Stimulated activated CD4-positive, alpha-beta T cell treated with anti-CD3 and anti-CD28 coated beads, Interleukin-1b, Interleukin-23, amount 100 ng/mL, for 24 hours (primary cell): ENCODE measurements around the gene MRPL14.
"Not testable (repeated sequence)": the region's sequence is repeated elsewhere in the genome, so short reads cannot be mapped to it uniquely, and the experiment has no call there.

ENCODE experiments used
- DNase-seq, 4 experiments: peaks; one replicate each; pipeline ENCODE4 v3.0.0-alpha.2; 2020; ENCODE audit warnings: low read depth in 4 of 4, low spot score in 1 of 4

Gene MRPL14

DNA sequence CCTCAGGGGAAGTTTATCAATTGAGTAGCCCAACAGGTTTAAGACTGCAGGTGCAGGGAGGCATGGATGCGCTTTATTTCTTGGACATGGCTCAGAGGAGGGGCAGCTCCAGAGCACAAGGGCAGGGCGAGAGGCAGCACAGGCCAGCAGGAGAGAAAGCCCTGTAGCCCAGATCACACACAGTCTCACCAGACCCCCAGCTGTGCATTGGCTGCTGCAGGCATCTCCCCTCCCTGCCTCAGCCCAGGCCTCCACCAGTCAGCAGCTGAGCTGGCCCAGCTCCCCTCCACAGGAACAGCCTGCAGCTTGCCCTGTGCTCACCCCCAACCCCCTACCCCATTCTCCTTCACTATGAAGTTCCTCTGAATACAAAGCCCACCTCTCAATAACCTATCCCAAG, 24.7 kb downstream of the MRPL14 start:
- DNase-seq, result no peak

DNA sequence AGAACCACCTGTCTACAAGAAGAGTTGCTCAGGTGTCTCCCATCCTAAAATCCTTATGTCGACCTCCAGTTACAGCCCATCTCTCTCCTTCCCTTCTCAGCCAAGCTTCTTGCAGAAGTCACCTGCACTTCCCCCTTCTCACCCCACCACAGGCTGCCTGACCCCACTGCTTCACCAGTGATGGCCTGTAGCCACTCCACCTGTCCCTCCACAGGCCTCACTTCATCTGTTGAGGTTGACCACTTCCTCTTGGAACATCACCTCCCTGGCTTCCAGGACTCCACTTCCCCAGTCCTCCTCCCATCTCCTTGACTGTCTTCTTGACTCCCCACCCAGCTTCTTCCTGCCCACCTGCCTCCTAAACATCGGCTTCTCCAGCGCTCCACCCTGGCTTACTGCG, 25.4 kb downstream of the MRPL14 start:
- no peak for DNase-seq

DNA sequence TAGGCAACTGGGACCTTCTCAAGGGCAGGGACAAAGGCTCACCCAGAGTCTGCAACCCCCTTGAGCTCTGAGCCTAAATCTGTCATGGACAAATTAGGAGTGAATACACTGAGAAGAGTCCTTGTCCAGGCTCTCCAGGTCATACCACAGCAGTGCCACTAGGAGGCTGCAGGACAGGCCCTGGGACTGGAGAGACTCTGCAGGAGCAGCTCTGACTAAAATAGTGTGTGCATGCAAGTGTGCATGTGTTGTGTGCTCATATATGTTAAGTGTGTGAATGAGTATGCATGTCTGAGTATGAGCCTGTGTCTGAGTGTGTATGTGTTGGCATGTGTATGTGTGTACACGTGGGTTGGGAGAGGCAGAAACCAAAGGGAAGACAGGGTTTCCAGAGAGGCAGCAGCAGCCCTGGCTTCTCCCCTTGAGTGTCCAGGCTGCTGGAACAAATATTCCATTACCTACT, 27.1 kb downstream of the MRPL14 start:
- no peak for DNase-seq

DNA sequence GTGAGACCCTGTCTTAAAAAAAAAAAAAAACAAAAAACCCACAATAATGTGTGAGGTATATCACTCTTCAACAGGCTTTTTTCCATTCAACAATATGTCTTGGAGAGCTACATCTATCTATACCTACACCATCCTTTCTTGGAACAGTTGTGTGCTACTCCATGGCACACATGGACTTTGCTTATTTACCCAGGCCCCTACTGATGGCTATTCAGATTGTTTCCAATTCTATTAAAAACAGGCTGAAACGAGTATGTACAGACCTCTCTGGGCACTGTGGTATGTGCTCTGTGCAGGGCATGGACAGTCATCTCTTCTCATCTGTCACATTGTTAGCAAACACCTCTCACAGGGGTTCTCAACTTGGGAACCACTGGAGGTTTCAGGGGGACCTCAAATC, 28.1 kb downstream of the MRPL14 start:
- no peak for DNase-seq

DNA sequence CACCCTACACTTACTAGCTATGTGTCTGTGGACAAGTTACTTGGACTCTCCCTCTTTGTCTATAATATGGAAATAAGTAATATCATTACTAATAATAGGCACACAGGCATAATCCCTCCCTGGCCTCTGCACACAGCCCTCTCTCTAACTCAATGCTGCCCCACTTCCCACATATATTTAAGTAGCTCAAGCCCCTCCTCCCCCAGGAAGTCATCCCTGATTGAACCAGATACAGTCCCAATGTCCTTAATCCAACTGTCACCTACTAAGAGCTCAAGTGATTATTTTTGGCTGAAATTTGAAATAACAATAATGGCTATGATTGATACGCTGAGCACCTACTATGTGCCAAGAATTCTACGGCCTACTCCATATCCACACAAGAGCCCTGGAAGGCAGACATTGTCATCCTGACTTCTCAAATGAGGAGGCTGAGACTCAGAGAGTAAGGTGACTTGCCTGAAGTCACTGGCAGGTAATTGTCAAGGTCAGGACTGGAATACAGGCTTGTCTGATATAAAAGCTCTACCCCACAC, 29.4 kb downstream of the MRPL14 start:
- DNase-seq, result no peak

DNA sequence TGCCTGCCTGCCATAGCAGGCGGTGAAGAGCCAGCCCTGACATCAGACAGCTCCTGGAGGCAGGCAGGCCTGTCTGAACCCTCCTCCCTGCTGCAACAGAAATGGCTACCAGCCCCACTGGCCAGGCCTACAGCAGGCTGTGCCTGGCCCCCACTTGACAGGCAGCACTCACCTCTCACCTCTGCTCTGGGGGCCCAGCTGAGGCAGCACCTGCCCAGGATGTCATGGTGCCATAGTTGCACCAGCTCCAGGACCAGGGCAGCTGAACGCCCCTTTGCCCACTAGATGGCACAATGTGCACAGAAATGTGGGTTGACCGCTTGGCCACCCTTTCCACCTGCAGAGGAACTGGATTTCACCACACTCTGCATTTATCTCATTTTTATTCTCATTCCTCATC, 30.6 kb downstream of the MRPL14 start:
- DNase-seq, result peak; percentile 46 to 59 (median 53)

DNA sequence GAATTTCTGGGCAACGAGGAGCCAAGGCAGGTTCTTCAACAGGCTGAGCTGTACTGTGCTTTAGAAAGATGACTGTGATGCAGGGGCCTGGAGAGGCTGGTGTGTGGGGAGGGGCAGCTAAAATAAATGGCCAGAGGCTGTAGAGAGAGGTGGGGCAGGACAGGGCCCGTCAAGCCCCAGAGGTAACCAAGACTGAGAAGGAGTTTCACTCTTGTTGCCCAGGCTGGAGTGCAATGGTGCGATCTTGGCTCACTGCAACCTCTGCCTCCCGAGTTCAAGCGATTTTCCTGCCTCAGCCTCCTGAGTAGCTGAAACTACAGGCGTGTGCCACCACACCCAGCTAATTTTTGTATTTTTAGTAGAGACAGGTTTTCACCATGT, 32.0 kb downstream of the MRPL14 start:
- not testable (repeated sequence) for DNase-seq

DNA sequence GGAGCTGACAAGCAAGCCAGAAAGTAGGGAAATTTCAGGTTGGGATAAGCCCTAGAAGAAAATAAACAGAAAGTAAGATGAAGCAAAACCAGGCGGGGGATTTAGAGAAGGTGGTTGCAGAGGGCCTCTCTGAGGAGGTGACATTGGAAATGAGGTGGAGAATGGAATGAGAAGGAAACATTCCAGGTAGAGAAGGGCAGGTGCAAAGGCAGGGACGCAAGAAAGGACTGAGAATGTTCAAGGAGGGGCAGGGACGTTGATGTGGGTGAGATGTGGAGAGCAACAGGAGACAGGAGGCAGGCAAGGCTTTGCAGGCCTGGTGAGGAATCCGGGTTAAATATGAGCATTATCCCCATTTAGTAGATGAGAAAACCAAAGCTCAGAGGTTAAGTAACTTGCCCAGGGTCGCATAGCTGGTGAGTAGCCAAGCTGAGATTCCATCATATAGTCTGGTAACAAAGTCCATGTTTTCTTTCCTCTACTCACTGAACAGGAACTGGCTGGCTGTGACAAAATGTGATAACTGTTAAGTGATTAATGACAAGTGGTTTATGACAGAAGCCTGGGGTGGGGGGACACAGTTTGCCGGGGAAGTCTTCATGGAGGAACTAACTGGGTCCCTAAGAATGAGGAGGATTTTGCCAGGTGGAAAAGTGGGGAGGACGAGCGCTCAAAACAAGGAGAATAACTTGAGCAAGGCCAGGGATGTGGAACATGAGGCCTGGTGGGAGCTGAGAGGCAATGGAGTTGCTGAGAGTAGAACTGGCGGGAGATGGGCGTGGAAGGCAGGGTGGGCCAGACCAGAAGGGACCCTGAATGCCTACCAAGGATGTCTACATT, 32.6 kb downstream of the MRPL14 start:
- DNase-seq, result no peak

DNA sequence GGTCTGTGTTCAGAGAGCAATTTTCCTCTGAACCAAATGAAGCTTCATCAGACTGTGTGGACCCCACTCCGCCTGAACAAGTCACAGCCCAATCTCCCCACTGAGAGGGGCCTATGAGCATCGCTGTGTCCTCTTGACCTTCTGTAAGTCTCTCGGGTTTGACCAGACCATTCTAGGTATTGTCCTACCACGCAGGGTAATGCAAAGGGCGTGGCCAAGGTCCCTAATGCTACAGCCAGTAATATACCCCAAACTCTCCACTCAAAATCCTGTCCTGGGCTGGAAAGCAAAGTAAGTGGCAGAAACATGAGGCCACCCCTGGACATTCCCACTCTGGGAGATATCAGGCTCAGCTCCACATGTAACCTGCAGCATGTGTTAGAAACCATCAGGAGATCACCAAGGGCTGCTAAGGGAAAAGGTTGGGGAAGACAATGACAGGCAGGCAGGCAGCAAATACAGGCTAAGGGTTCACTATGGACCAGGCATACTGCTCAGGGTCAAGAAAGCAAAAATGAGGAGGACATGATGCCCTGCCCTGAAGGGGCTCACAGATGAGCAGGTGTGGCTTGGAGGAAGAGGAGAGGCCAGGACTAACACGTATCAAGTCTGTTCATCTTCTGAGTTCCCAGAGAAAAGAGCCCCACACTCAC, 33.4 kb downstream of the MRPL14 start:
- DNase-seq, result no peak

DNA sequence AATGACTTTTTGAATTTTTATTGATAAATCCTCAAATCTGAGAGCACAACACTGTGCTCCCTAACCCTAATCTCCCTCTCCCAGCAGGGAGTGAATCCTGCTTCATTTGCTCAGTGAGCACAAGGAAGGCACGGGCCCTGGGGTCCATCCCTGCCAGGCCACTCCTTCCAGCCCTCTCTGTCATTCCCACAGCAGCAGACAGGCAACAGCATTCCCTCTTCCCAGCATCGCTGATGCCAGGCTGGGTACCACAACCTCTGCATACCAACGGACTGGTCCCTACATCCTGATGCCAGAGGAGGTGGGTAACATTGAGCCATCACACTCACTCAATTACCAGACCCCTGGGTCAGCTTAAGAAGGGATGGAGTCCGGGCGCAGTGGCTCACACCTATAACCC, 34.2 kb downstream of the MRPL14 start:
- no peak for DNase-seq

DNA sequence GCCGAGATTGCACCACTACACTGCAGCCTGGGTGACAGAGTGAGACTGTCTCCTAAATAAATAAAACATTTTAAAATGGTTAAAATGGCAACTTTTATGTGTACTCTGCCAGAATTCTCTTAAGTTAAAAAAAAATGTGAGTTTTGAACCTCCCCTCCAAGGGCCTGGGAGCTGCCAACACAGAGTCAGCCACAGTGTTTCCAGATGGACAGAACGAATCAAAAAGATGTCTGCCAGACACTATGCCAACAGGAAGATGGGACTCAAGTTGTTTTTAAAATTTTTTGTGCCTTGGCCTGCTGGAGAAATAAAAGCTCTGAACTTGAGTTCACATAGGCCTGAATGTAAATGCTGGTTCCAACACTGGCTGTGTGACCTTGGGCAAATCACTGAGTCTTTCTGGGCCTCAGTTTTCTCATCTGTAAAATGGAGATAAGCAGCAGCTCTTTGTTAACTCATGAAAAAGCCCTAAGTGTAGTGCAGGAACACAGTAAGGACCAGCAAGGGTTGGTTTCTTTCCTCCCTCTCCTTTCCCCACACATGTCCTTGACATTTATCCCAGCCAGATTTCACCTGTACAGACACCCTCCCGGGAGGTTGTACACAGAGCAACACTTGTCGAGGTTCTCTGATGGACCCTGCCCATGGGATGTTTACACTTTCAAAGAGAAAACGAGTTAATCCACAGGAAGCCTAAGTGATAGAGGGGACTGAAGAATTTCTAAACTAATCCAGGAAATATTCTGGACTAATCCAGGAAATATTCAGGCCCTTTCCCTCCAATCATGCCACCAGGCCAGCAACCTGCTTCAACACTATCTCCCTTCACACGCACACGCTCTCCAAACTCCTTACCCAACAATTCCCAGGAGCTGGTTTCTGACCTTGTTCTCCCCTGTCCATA, 35.0 kb downstream of the MRPL14 start:
- DNase-seq, result no peak

DNA sequence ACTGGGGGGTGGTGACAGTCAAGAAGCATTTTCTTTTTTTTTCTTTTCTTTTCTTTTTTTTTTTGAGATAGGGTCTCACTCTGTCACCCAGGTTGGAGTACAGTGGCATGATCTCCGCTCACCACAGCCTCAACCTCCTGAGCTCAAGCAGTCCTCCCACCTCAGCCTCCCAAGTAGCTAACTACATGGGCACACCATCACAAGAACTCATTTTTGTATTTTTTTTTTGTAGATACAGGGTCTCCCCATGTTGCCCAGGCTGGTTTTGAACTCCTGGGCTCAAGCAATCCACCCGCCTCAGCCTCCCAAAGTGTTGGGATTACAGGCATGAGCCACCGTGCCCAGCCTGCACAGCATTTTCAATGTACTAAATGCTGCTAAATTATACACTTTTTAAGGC, 35.9 kb downstream of the MRPL14 start:
- DNase-seq, result not testable (repeated sequence)

DNA sequence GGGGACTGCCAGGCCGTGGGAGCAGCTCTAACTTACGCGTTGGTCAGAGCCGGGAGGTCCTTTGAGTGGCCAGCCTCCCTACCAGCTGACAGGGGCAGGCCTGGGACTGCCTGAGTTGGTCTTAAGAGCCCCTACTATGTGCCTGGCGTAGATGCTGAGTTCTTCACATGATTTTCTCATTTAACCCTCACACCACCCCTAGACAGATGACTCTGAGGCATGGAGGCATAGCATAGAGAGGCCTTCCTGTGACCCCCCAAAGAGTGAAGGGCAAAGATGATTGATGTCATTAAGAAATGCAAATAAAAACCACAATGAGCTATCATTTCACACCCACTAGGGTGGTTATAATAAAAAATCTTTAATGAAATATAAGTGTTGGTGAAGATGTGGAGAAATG, 36.8 kb downstream of the MRPL14 start:
- no peak for DNase-seq

DNA sequence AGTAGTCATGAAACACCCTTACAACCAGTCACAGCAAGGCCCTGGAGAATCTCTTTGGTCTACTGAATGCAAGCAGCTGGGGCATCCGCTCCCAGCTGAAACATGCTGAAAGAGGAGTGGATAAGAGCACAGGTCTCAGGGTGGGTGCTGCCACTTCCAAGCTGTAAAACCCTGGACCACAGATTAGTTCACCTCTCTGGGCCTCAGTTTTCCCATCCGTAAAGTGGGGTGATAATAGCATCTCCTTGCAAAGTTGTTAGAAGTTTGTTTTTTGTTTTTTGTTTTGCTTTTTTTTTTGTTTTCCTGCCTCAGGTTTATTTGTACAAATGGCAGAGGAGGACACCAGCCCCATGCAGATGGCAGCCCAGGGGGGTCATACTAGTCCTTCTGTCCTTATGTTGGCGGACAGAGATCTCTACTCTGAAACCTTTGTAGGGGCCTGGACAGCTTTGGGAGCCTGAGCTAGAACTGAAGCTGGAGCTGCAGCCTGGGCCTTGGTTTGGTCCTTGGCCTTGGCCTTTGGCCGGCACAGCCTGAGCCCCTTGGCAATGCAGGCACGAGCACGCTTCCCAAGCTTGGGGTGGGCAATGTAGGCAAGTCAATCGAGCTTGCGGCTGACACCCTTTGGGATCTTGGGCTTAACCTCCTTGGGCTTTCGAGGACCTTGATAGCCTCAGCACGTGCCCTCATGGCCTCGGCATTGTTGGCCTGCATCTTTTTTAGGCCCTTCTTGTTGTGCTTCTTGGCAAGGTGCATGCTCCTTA, 38.2 kb downstream of the MRPL14 start:
- no peak for DNase-seq

DNA sequence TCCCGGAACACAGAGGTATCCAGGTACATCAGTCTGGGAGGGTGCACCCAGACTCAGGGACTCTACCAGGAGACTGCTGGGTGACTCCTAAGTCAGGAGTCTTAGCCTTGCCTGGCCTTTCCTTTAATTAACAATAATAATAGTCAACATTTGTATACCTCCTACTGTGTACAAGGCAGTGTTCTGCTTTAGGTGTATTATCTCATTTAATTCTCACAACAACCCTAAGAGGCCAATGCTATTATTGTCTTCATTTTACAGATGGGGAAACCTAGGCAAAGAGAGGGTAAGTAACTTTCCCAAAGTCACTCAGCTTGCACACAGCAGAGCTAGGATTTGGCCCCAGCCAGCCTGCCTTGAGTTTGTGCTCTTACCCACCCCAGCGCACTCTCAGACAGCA, 39.6 kb downstream of the MRPL14 start:
- DNase-seq, result no peak

DNA sequence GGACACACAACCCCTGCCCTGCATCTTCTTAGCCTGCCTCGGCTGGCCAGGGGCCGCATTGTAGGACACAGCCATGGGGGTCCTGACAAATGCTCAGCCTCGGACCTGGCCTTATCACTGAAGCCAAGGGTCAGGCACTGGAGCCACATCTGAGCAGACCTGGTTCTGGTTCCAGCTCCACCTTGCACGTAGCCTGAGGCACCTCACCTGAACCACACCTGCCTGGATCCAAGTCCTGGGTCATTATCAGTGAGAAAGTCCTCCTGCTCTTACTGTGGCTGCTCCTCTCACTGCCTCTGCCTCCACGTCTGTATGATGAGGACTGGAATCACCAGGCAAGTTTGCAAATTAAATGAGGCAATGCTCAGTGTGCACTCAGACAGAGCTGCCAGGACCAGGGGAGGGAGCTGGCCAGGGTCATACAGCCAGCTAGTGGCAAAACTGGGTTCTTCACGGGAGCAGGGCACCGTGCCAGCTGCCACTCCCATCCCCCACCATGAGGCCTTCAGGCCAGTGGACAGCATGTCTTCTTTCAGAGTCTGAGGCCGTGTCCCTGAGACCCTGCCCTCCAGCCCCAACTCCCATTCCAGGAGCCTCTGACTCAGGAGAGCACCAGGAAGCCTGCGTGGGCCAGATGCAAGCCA, 40.2 kb downstream of the MRPL14 start:
- DNase-seq, result no peak

DNA sequence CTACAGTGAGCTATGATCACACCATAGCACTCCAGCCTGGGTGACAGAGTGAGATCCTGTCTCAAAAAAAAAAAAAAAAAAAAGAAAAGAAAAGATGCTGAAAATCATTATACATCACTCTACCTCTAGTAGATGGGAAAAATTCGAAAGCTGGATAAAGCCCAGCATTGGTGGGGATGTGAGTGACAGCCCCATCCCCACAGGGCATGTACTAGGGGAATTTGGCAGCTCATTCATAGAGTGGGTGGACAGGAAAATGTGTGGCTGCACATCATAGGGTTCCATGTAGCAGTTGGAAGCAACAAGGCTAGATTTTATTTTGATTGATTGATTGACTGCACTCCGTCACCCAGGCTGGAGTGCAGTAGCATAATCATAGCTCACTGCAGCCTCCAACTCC, 42.0 kb downstream of the MRPL14 start:
- DNase-seq, result no peak

DNA sequence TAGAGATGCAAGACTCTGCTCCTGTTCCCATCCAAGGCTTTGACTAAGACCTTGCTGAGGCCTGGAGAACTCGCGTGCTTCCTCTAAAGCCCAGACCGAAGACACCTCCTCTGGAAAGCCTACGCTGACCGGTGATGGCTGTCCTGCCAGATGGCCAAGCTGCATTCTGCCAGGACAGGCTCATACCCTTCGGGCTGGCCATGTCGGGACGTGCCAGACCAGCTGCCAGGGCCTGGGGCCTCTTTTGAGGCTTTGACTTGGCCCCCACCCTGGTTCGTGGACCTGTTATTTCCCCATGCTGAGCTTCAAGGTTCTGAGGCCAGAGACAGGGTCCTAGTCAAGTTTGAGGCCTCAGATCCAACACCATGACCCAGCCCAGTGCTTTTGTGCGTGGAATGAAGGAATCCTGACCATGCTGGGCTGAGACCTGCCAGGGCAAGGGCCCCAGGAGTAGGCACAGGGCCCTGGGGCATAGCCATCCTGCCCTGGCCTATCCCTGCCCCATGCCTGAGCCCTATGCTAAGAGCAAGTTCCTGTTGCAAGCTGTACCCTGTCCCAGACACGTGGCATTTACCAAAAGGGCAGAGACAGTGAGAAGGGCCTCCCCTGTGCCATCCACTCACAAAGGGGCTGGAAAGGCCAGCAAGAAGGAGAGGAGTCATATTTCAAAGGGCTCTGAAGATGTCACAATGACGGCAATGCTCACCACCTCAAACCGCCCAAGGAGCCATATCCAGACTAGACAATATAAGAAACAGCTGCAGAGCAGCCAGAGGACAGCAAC, 42.8 kb downstream of the MRPL14 start:
- no peak for DNase-seq

DNA sequence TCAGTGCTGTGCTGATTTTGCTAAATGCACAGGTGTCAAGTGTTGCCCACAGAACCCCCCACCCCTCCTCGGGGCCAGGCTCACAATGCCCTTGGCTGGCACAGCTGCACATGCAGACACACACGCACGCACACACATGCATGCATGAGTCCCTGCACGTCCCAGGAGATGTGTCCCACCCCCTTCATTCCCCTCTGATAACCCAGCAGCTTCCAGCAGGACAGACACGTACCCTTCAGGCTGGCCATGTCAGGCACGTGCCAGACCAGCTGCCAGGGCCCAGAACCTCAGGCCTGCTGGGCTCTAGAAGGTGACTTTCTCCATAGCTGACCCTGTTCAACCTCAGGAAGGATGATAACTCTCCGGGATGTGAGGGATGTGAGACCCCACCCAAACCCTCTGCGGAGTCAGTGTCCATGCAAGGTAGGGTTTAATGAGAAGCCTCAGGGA, 44.4 kb downstream of the MRPL14 start:
- no peak for DNase-seq
